NOMO-1 treated with dmso at 0.1 percent for 144 hours (cell line): Measurements from ENCODE around the gene AKAIN1.

ENCODE experiments used
- DNase-seq: peaks from one replicate; lab custom pipeline; 2025; ENCODE audit not compliant: unreplicated experiment; lab: John Stamatoyannopoulos, UW

AKAIN1 gene

DNA sequence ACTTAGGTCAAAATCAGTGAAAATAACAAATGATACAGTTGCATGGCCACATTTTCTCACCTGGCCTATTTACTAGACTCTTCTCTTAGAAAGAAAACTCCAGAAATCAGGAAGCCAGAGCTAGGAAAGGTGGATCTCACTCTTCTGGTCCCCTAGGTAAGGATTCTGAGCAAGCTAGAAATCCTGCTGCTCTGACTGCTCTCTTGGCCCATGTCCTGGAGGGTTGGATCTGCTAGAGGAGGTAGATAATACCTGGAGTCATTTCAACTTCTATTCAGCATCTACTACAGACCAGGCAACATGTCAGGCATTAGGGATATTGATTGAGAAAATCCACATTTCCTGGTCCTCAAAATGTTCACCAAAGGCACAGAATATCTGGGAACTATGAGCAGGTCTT is 34.9 kb downstream of the AKAIN1 start:
- DNase-seq, result no peak

DNA sequence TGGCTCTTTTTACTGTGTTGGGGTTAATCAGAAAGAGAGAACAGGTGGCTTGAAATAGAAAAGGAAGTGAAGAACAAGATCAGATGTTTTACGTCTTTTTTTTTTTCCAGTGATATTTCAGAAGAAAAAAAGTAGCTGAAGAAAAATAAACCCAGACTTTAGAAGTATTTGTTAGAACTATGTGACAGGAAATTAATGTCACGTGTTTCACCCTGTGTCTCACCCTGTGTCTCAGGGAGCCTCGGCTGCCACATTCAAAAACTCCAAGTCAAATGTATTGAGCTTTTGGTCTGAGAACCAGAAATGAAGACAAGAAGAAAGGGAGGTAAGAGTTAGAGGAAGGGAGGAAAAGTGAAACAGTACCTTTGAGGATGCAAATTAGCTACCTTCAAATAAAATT is 38.0 kb downstream of the AKAIN1 start:
- no peak for DNase-seq

DNA sequence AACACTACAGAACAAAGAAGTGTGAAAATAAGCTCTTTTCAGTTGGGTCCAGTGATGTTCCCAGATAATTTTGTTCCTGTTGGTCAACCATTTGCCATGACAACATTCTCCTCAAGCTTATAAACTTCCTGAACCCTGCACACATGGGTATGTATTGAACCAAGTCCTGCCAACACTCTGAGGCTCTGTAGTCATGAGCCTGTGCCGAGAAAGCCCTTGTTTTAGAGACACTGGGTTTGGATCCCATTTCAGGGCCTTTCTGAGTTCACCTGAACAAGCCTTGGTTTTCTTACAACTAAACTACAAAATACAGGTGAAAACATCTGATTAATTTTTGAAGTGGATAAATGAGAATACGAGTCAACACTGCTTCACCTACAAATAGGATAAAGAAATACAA is 38.5 kb downstream of the AKAIN1 start:
- no peak for DNase-seq

DNA sequence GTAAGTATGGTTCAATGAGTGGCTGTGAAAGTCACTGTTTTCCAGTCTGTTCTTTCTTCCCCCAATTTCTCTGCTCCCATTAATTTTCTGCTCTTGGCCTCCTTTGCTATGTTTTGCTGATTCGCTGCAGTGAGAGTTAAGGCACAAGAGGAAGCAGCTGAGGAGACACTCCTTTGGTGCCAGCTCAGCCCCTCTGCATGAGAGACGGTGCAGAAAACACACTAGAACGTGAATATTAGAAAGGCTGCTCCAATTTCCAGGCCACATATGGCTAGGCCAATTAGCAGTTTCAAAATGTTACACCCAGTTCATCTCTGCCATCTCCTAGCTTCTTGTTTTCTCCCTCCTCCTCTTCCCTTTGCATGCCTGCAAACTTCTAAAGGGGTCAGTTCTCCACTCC is 38.9 kb downstream of the AKAIN1 start:
- DNase-seq, result no peak

DNA sequence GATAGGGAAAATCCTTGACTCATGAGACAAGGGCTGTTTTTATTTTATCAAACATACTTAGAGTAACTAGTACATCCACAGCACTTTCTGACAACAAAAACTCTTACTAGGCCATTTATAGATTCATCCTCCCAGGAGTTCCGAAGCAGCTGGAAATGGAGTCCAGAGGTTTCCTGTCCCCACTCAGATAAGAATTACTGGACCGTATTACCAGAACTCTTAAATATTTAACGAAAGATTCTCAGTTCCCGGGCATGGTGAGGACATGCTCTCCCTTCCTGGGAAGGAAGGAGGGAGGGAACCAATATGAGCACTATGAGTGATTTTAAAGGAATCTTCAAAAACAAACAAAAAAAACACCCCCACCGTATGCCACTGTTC is 41.2 kb downstream of the AKAIN1 start:
- no peak for DNase-seq

DNA sequence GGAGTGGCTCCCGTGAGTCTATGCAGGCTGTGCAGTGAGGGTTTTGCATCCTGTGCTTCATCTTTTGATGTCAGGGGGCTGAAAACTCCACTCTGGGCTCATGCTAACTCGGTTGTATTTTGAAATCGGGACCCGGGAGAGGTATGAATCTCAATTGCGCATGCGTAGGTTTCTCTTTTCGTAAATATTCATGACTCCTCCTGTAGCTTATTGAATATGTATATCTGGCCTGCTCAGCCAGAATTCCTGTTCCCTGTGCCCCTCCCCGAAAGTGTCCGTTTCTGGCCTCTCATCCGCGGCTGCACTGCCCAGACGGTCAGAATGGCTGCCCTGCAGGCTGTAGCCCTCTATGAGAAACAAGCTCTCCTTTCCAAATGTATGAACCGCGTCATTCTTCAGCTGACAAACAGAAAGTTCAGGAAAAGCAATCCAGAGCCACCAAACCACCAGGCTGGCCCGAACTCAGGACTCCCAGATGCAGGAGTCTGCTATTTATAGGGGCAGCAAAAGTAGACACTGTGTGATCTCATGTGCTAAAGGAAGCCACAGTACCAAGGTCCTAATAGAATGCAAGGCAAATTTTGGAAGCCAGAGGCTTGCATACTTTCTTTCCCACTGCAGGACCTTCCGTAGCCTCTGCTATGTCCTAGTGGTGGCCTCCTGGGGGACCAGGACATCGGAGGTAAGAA is 41.7 kb downstream of the AKAIN1 start:
- no peak for DNase-seq

DNA sequence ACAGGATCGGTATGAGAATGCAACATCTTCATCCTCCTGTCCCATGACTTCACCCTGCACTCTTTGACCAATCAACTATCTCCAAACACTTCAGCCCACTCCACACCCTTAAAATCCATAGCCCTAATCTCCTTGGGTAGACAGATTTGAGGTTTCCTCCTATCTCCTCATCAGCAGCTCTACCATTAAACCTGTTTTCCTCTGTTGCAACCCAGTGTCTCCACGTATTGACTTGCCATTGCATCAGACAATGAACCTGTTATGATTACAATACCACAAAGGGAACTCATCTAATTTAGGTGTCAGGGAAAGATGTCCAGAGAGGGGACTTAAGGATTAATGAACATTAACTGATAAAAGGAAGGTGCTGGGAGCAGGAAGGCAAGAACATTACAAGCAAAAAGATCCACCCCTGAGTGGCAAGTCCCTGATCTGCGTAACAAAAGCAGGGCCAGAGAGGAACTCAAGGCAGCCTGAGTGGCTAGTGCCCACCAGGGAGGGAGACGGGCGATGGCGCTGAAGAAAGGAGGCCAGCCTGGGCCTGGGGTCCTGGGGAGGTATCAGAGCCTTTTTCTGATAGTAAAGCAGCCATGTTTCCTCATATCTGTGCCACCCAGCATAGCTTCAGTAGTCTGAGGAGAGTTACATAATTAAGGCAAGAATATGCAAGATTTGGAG is 44.6 kb downstream of the AKAIN1 start:
- no peak for DNase-seq

DNA sequence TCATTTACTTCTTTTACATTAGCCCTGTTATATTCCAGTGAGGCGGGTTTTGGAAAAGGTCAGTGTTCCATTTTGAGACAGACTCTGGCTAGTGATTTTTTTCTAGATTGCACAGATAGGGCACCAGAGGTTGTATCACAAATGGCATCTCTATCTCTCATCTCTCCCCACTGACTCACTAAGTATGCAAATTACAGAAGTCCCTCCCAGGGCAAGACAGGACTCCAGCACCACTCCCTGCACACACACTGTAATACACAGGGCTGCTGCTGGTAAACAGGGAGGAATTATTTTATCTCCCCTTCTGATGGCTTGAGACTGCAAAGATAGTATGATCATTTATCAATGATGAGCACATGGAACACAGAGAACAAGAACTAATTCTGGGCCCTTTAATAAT is 46.2 kb downstream of the AKAIN1 start:
- DNase-seq, result no peak

DNA sequence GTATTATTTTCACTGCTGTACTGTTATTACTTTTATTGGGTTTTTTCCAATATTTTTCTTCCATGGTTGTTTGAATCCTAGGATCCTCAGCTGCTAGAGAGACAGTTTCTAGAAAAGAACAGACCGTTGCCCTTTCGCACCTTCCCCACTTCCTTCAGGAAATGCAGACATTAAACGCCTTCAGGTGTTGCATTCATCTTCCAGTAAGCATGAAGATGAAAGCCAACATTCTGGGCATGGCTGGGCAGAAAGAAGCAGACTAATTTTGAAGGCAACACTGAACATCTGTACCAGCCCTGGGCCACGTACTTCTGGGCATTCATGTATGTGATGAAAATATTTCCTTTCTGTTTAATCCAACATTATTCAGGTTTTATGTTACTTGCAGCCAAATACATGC is 51.0 kb downstream of the AKAIN1 start:
- DNase-seq, result no peak

DNA sequence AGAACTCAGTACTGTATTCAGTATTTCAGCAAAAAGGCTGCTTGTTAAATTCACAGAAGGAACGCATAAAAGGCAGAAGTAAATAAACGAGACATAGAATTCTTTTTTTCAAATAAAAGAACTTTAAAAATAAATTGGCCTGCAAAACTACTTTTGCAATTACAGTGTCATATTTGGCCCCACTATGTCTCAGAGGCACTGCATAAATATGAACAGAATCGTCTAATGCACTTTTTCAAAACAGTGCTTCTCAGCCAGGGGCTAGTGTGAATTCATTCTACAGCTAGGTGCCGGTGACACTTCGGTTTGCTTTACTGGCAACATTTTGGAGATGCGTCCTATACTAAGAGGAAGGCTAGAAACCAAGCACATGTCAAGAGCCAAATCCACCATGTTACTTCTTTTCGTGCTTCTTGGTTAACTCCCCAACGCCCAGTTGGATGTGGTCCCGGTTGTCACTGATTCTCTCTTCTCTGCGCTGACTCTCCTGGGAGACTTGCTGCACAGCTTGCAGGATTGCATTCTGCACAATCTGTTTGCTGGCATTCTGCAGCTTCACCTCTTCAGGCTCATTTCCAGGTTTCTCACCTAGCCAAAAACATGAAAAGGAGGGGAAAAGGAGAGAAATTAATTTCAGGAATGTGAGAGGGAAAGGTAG is 51.8 kb downstream of the AKAIN1 start:
- no peak for DNase-seq

DNA sequence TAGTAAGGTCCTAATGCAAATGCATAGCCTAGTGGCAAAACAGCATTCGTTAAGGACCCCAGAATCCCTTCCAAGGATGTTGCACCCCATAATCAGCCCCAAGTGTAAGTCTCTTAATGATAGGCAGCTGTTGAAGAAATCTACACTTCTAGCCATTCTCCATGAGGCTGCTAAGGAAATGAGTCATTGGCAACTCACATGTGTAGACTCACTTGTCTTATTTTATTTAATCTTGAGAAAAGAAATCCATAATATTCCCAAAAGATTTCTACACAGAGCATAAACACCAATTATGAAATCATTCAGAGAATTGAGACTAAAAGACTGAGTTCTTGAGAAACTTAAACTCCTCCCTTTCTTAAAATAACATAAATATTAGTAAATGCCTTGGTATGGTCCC is 52.4 kb downstream of the AKAIN1 start:
- DNase-seq, result no peak

DNA sequence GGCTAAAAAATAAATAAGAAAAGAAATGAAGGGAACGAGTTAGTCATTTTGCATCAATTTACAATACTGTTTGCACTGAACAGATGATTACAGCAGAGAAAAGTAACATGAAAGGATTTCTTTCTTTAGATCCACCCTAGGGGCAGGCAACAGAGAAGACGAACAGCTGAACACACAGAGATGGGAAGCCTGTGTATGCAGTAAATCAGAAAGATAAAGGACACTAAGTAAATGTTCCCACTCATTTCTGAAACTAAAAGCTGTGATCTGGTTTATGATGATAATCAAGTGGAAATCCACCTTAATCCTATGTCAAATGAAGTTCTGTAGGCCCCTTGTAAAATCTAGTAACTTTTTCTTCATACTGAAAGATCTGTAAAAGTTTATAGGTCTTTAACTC is 54.2 kb downstream of the AKAIN1 start:
- no peak for DNase-seq

DNA sequence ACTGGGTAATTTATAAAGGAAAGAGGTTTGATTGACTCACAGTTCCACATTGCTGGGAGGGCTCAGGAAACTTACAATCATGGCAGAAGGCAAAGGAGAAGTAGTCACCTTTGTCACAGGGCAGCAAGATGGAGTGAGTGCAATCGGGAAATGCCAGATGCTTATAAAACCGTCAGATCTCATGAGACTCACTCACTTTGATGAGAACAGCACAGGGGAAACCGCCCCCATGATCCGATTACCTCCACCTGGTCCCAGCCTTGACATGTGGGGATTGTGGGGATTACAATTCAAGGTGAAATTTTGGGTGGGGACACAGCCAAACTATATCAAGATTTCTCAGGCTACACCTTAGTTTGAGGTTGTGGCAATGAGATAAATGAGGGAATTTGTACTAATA is 54.9 kb downstream of the AKAIN1 start:
- DNase-seq, result no peak

DNA sequence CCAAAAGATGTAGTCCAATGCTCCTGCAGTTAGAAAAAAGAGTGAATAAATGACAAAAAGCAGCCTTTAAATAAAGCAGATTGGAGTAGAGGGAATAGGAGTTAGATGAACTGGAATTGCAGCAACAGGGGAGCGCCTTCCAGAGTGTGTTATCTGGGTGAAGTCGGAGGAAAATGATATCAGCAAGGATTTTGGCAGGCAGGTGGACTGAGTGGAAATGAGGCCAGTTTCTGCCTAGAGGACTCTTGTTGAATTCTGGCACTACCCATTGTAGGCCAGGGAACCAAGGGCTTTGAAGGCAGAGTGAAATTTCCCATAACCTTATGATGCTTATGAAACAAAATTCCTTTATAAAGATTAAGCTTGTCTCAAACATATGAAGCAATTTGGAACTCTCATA is 59.8 kb downstream of the AKAIN1 start:
- no peak for DNase-seq

DNA sequence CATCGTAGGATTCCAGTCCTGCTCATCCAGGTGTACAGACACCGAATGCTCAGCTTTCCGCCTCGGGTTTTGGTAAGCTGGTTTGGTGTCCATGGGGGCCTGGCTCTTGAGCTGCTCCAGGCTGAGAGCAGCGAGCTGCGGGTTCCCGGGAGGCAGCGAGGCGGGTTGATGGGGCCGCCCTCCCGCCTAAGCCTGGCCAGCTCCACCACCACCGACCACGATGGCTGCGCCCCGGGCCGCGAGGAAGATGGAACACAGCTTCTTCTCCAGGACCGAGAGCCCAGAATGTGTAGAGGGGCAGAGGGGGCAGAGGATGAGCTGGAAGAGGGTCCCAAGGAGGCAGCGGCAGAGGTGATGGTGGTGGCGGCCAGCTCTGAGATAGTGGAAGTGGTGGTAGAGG is 64.1 kb downstream of the AKAIN1 start:
- DNase-seq, result no peak

DNA sequence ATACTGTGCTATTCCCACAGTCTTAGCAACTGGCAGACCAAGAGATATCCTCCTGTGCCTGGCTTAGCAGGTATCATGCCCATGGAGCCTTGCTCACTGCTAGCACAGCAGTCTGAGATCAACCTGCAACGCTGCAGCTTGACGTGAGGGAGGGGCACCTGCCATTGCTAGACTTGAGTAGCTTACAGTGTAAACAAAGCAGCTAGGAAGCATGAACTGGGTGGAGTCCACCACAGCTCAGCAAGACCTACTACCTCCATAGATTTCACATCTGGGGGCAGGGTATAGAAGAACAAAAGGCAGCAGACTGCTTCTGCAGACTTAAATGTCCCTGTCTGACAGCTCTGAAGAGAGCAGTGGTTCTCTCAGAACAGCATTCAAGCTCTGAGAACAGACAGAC is 74.8 kb downstream of the AKAIN1 start:
- DNase-seq, result no peak

DNA sequence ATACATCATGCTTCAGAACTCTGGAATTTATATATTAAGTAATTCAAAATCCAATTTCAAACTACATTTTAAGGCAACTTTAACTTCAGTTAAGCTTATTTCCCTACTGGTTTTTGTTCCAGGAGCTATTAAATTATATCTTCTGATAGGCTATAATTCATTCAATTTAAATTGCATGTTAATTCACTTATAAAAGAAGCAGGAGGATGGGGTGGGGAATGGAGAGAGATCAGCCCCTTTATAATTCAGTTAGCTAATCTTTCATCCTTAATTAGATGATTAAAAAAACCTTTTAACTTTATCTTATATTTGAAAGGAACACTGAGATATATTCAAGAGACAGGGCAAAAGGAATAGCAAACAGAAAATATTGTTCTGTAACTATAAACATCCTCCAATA is 86.8 kb downstream of the AKAIN1 start:
- no peak for DNase-seq

DNA sequence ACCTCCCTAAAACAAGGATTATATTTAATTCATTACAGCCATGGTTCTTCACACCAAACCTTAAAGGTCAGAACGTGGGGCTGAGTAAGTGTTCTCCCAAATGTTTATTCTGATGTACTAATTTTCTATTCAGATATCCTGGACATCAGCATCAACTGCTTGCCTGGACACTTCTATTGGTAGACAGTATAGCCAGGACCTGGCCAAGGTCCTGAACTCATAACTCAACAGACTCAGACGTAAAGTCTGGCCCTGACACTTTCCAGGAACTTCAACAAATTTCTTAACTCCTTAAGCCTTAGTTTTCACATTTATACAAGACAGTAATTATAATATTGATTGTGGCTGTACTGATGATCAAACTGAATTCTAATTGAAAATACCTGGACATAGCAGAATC is 89.1 kb downstream of the AKAIN1 start:
- no peak for DNase-seq

DNA sequence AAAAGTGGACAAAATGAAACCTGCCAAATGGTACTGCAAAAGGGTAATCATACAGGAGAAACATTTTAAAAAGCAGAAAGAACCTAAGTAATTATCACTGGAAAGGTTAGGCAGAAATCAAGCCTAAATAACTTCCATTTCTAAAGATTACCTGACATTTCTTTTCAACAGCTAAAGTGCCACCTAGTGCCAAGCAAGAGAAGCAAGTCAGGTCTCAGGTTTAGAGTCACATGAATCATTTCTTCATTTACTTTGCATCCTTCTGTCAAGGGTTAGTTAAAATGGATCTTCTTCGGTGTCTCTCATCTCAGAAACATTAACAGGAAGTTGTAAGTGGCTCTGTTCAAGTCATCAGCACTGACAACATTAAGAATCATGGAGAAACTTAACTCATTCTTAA is 90.3 kb downstream of the AKAIN1 start:
- DNase-seq, result no peak

DNA sequence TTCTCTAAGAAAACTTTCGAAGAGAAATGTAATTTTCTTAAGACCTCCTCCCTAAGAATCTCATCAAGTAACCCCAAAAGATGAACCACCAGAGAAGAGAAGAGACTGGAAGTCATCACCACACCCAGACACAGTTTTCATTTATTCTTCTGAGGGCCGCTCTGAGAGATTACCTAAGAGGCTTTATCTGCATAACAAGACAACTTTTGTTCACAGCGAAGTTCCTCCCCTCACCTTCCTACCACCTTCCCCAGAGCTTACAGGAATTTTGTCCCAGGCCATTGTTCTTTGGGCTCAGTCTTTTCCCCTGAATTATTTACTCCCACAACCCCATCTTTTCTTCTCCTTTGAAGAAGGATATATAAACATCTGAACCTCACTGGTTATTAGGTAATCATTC is 92.8 kb downstream of the AKAIN1 start:
- no peak for DNase-seq

DNA sequence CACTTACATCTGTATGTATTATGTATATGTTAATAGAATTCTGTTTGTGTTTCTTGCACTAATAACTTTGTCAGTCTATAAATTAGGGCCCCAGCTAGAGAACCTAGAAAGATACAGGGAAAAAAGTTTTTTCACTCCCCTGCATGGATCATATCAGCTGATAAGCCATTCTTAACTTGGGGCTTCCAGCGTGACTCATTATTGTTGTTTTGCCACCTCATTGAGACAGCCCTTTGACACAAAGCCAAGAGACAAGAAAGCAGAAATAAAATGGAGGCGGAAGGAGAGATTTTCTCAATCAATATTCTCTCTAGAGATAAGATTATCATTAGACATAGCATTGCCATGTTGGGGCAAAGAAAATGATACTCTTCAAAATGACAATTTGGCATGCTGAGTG is 93.4 kb downstream of the AKAIN1 start:
- no peak for DNase-seq

DNA sequence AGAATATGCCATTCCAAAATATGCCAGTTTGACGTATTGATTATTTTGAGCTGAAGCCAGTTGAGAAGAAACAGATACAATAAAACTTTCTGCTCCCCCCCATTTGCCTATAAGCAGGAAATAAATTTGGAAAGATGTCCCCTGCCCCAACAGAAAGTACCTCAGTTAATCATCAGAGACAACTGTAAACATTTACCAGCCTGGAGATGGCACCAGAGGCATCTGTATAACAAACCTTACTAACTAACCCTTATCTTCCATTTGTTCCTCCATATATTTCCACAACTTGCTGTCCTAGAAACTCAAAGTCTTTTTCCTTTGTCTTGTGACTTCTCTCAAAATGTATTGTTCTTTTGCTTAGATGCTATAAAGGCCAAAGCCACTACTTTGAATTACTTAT is 93.8 kb downstream of the AKAIN1 start:
- DNase-seq, result no peak
